Heart left ventricle (tissue), 16 donors: Measurements from ENCODE around the gene RNF187. TPM values are rescaled to one million over a fixed set of nuclear protein-coding genes. Genes with fewer than 3 reads are reported as not detected.
A peak's percentile ranks its signal among the peaks of the same experiment; 100 is the strongest.

ENCODE experiments used
- ATAC-seq, 4 donors: fragments of 200-7000 bp; cut with Tn5 transposase; one replicate each; pipeline ENCODE4 v1.9.1; 2020 to 2022; ENCODE audit warnings: moderate library complexity in 4 of 4, mild to moderate bottlenecking in 3 of 4, moderate number of reproducible peaks in 1 of 4
- DNase-seq, 5 donors: peaks; one replicate each; pipeline ENCODE4 v3.0.0-alpha.2; 2020
- H3K27ac ChIP-seq, 12 donors: fragments of 200-600 bp; sonication (generic) in 4 of 12; one replicate each; pipeline versions ENCODE4 v1.5.0 to v1.8.0; 2016 to 2022; ENCODE audit warnings: mild to moderate bottlenecking in 2 of 12
- H3K27me3 ChIP-seq, 9 donors: fragments of 200-600 bp; sonication (generic) in 2 of 9; one replicate each; pipeline versions ENCODE4 v1.5.1 to v1.8.0; 2016 to 2022; ENCODE audit warnings: mild to moderate bottlenecking in 3 of 9
- H3K36me3 ChIP-seq, 9 donors: fragments of 200-600 bp; sonication (generic) in 2 of 9; one replicate each; pipeline versions ENCODE4 v1.5.0 to v1.8.0; 2018 to 2022; ENCODE audit warnings: mild to moderate bottlenecking in 2 of 9
- H3K4me1 ChIP-seq, 12 donors: fragments of 200-600 bp; sonication (generic) in 4 of 12; one replicate each; pipeline versions ENCODE4 v1.5.0 to v1.8.0; 2016 to 2022; ENCODE audit warnings: mild to moderate bottlenecking in 3 of 12
- H3K4me3 ChIP-seq, 12 donors: fragments of 200-600 bp; sonication (generic) in 4 of 12; one replicate each; pipeline versions ENCODE4 v1.5.0 to v1.8.0; 2017 to 2022; ENCODE audit warnings: mild to moderate bottlenecking in 9 of 12, moderate library complexity in 4 of 12
- H3K9me3 ChIP-seq, 12 donors: fragments of 200-600 bp; sonication (generic) in 4 of 12; one replicate each; pipeline versions ENCODE4 v1.5.0 to v1.8.0; 2016 to 2022; ENCODE audit warnings: mild to moderate bottlenecking in 1 of 12
- POLR2A ChIP-seq, 2 donors: fragments of 450-650 bp; IDR thresholded peaks; one replicate each; pipeline ENCODE4 v1.6.1; 2017; ENCODE audit warnings: antibody characterized with exemption in 2 of 2, mild to moderate bottlenecking in 2 of 2, moderate library complexity in 2 of 2
- WGBS, 4 donors: extraction: QIAGEN DNeasy Blood & Tissue Kit in 2 of 4; methylation state at CpG; one replicate each; pipeline versions ENCODE4 v1.1.5 to v1.1.7; 2013 to 2018; 5-methylcytosine and 5-hydroxymethylcytosine counted together
- intact Hi-C, 10 donors: fragments of 100-400 bp; cut with DNase I; formaldehyde crosslinking; loops; one replicate each; pipeline versions ENCODE4 v1.11.1 to v1.14.2; 2022
- polyA plus RNA-seq, 2 donors: library from polyadenylated mRNA; stranded (reverse); fragments of 200-250 nt; gene quantifications; one replicate each; pipeline ENCODE4 v1.2.3, GENCODE V29; 2013
- total RNA-seq, 9 donors: library from RNA; depleted of rRNA in 2 of 9; stranded (reverse); fragments of >200 nt in 2 of 9; fragmentation: NEBNext Ultra II Directional in 3 of 9; extraction: Animal tissue kit (Norgen Biotek cat#: 25700) in 3 of 9; gene quantifications; one replicate each; pipeline versions ENCODE4 v1.1.0 to v1.2.4, GENCODE V29; 2016 to 2023
- TF ChIP-seq, protein P1 (sequence below), 12 donors: fragments of 200-600 bp; sonication (generic) in 4 of 12; IDR thresholded peaks; one replicate each; pipeline versions ENCODE4 v1.5.0 to v1.8.0; 2018 to 2022; ENCODE audit warnings: antibody characterized with exemption in 12 of 12, mild to moderate bottlenecking in 5 of 12
- donor health status: ischemic (EF 13 %, LVEDD 7.1; RV severe dilation, severe dysfunction).
- donor health status: healthy with polysubstance abuse.
- donor health status: DM: no; HTN: yes; CAD: no.
- donor health status: DM: no; HTN: no; CAD: no.
- donor health status: ischemic (EF 25% LVEDD 6.9; RV normal size, moderate dysfunction).
- donor health status: ischemic (EF 25% LVEDD 5.7; RV mildly dilated, moderate dysfunction).
- donor health status: healthy.
- donor health status: DM: yes; HTN: yes; CAD: no.
- donor health status: ischemic (EF 35%, LVEDD 5.7; RV mildly dilated, moderate dysfunction).
- donor health status: nonischemic (EF 11% LVEDD 7.7; RV severe dilation, severe dysfunction).
- donor health status: DM: yes; HTN: yes; CAD: no.
- donor health status: PGD.
- donor health status: ischemic (EF 29% LVEDD 5.4; RV normal size, mild dysfunction).
- donor health status: nonischemic (EF 23%, LVEDD 6.1; RV moderate dilation, normal function).

The RNF187 gene
- total and polyA plus RNA-seq, 11 donors = 26.1 to 96.3 (median 70.6) TPM

DNA sequence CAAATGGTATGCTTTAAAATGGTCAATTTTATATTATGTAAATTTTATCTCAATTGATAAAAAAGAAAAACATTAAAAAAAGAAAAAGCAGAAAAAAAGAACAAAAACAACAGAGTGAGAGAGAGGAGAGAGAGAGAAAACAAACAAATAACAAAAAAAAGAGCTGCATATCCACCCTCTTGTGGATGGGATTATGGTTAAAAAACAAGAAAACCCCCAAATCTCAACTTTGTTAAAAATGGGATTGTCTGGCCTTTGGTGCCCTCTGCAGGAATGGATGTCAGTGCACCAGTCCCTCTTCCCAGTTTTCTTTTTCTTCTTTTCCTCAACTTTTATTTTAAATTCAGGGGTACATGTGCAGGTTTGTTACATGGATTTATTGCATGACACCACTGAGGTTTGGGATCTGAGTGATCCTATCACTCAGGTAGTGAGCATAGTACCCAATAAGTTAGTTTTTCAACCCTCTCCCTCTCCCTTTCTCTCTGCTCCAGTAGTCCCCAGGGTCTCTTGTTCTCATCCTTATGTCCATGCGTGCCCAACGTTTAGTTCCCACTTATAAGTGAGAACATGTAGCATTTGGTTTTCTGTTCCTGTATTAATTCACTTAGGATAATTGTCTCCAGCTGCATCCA lies 28.1 kb downstream of the RNF187 start:
- Histone ChIP-seq H3K4me1 (no peaks in the 10 kb centered on the region), H3K4me3 (no peak overlapping the region), H3K9me3 (no peaks in the 10 kb centered on the region), H3K36me3 (no peaks in the 10 kb centered on the region), H3K27ac (no peak overlapping the region), H3K27me3 (peaks cover 0 to 29% (median 0%) of the 10 kb centered on the region in 9 donors)
- WGBS, 4 donors = 30 to 44% (median 43%) methylated on average over 2 of the region's 2 CpGs
- ATAC-seq (peak in 1 of 4 donors; percentile 20), DNase-seq (no peak)
- intact Hi-C loops = loop anchor here in 4 of 10 donors (5.0 kb wide), 1 partner anchor 383 kb away; no protein-coding TSS in a partner anchor
- TF ChIP-seq, protein P1, sequence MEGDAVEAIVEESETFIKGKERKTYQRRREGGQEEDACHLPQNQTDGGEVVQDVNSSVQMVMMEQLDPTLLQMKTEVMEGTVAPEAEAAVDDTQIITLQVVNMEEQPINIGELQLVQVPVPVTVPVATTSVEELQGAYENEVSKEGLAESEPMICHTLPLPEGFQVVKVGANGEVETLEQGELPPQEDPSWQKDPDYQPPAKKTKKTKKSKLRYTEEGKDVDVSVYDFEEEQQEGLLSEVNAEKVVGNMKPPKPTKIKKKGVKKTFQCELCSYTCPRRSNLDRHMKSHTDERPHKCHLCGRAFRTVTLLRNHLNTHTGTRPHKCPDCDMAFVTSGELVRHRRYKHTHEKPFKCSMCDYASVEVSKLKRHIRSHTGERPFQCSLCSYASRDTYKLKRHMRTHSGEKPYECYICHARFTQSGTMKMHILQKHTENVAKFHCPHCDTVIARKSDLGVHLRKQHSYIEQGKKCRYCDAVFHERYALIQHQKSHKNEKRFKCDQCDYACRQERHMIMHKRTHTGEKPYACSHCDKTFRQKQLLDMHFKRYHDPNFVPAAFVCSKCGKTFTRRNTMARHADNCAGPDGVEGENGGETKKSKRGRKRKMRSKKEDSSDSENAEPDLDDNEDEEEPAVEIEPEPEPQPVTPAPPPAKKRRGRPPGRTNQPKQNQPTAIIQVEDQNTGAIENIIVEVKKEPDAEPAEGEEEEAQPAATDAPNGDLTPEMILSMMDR (IDR thresholded peaks at IDR 0.05) = peak; percentile 30 to 76 (median 64)
- TF ChIP-seq POLR2A (IDR thresholded peaks at IDR 0.05) = no peak

GRCh38 chr1:228517655-228518054 lies 30.5 kb downstream of the RNF187 start:
- Histone ChIP-seq H3K9me3 (no peaks in the 10 kb centered on the region), H3K36me3 (no peaks in the 10 kb centered on the region), H3K4me1 (no peaks in the 10 kb centered on the region), H3K4me3 (no peak overlapping the region), H3K27ac (no peak overlapping the region), H3K27me3 (peaks cover 0 to 29% (median 0%) of the 10 kb centered on the region in 9 donors)
- WGBS, 4 donors = 42 to 47% (median 44%) methylated on average over 2 of the region's 2 CpGs
- DNase-seq = no peak
- no peak for TF ChIP-seq POLR2A (IDR thresholded peaks at IDR 0.05)
- TF ChIP-seq, protein P1 (IDR thresholded peaks at IDR 0.05) = no peak
- intact Hi-C loops = loop anchor here in 4 of 10 donors (5.0 kb wide), 1 partner anchor 385 kb away; no protein-coding TSS in a partner anchor
- no peak for ATAC-seq

- Histone ChIP-seq H3K4me1 (peaks cover 0 to 8% (median 0%) of the 10 kb centered on the region in 12 donors), H3K27me3 (no peaks in the 10 kb centered on the region), H3K9me3 (no peaks in the 10 kb centered on the region), H3K4me3 (no peak overlapping the region), H3K27ac (no peak overlapping the region), H3K36me3 (no peaks in the 10 kb centered on the region)
- intact Hi-C loops = no loop called here
- ATAC-seq (peak in 3 of 4 donors; percentile 46 to 57 (median 51)), DNase-seq (no peak)
- 30 to 40% (median 38%) methylated on average over 5 of the region's 5 CpGs for WGBS, 4 donors
- TF ChIP-seq POLR2A (IDR thresholded peaks at IDR 0.05) = no peak
- TF ChIP-seq, protein P1 (IDR thresholded peaks at IDR 0.05) = no peak
Measured at GRCh38 chr1:228527596-228527995, 40.4 kb downstream of the RNF187 start.

DNA sequence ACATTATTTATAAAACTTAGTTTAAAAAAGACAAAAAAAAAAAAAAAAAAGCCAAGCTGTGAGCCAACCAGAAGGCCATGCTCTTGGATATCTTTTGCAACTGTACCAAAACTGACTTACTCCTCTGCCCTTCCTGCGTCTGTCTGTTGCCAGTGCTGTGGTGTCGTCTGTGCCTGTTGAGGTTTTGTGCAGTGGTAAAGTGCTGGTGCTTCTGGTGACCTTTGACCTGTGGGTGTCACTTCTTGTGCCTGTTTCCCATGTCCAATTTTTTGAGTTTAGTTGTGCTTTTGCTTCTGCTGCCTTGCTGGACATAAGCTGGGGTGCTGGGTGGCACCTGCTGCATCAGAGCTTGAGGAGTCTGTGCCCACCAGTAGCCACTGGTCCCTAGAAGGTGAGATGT lies 41.4 kb downstream of the RNF187 start:
- H3K27me3 ChIP-seq = no peaks in the 10 kb centered on the region
- H3K4me1 ChIP-seq = peaks cover 0 to 11% (median 0%) of the 10 kb centered on the region in 12 donors
- no peaks in the 10 kb centered on the region for H3K36me3 ChIP-seq
- ATAC-seq = no peak
- H3K9me3 ChIP-seq = no peaks in the 10 kb centered on the region
- H3K4me3 ChIP-seq = no peak overlapping the region
- 47 to 70% (median 59%) methylated on average over 2 of the region's 2 CpGs for WGBS, 4 donors
- DNase-seq = no peak
- TF ChIP-seq, protein P1 (IDR thresholded peaks at IDR 0.05) = no peak
- no peak for TF ChIP-seq POLR2A (IDR thresholded peaks at IDR 0.05)
- H3K27ac ChIP-seq = no peak overlapping the region
- intact Hi-C loops = no loop called here
